Left colon (tissue), 2 donors: ENCODE measurements around the gene MED13L. TPM values are rescaled to one million over a fixed set of nuclear protein-coding genes. Genes with fewer than 3 reads are reported as not detected.
"Not testable (repeated sequence)": the region's sequence is repeated elsewhere in the genome, so short reads cannot be mapped to it uniquely, and the experiment has no call there.

Source experiments
- ATAC-seq: fragments of 200-7000 bp; cut with Tn5 transposase; one replicate; pipeline ENCODE4 v1.9.1; 2020; ENCODE audit warnings: mild to moderate bottlenecking, moderate library complexity
- DNase-seq, 2 donors: peaks; one replicate each; pipeline ENCODE4 v3.0.0-alpha.2; 2020
- intact Hi-C, 2 donors: fragments of 100-400 bp; cut with DNase I in 1 of 2; cut with micrococcal nuclease in 1 of 2; formaldehyde crosslinking; loops; one replicate each; pipeline versions ENCODE4 v1.11.2 to v1.14.0; 2022; cut with DNase I, micrococcal nuclease
- total RNA-seq, 2 donors: library from RNA; stranded (reverse); fragmentation: NEBNext Ultra II Directional; extraction: Animal tissue kit (Norgen Biotek cat#: 25700); gene quantifications; one replicate each; pipeline ENCODE4 v1.2.1, GENCODE V29; 2021
- donor health status: DM: no; HTN: no; CAD: no.
- donor health status: DM: yes; HTN: yes; CAD: no.

MED13L gene
- total RNA-seq, 2 donors from 2014 or later, result 94.2 to 106 TPM

DNA sequence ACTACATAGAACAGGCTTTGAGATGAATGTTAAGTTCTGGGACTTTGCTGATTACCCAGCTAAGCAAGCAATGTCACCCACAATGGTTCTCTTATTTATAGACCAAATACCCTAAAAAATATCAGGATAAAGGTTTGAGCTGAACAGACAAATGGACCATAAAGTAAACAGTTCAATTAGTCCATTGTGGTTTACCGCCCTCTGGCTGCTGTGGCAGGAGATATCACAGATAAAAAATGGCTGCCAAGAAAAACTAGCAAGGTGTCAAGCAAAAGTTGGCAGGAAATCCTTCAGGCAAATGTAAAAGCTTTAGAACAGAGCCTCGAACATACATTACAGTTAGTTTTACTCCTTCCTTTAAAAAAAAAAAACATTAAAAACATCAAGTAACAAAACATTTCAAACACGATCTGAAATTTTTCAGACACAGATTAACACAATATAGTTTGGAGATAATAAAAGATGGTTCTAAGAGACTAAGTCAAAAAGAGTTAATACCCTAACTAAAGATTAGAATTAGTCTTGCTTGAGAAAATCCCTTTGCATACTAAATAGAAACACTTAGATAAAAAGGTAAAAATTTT lies 41.3 kb downstream of the MED13L start:
- ATAC-seq (peak; percentile 81), DNase-seq (peak in 1 of 2 donors; percentile 37)
- intact Hi-C loops, result loop anchor here in 1 of 2 donors (10.0 kb wide), 1 partner anchor 221 kb away; no protein-coding TSS in a partner anchor

DNA sequence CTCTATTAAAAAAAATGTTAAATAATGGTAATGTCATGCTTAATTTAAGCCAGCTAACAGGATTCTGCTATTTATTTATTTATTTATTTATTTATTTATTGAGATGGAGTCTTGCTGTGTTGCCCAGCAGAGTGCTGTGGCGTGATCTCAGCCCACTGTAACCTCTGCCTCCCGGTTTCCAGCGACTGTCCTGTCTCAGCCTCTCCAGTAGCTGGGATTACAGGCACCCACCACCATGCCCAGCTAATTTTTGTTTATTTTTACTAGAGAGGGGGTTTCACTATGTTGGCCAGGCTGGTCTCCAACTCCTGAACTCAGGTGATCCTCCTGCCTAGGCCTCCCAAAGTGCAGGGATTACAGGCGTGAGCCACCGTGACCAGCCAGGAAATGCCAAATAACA lies 43.3 kb downstream of the MED13L start:
- DNase-seq, ATAC-seq: not testable (repeated sequence)
- intact Hi-C loops, result loop anchor here in 1 of 2 donors (10.0 kb wide), 1 partner anchor 219 kb away; no protein-coding TSS in a partner anchor

GRCh38 chr12:116233669-116234068 lies 43.8 kb downstream of the MED13L start:
- ATAC-seq (peak; percentile 62), DNase-seq (no peak)

DNA sequence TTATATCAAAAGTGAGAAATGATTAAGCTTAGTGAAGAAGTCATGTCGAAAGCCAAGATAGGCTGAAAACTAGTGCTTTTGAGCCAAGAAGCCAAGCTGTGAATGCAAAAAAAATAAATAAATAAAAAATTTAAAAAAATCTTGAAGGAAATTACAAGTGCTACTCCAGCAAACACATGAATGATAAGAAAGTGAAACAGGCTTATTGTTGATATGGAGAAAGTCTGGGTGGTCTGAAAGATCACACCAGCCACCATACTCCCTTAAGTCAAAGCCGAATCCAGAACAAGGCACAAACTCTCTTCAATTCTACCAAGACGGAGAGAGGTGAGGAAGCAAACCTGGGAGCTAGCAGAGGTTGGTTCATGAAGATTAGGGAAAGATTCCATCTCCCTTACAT lies 49.7 kb downstream of the MED13L start:
- intact Hi-C loops, result no loop called here

More at GRCh38 chr12:116233669-116234068, 43.8 kb downstream of the MED13L start:
- intact Hi-C loops, result loop anchor here in 1 of 2 donors (10.0 kb wide), 1 partner anchor 219 kb away; no protein-coding TSS in a partner anchor

DNA sequence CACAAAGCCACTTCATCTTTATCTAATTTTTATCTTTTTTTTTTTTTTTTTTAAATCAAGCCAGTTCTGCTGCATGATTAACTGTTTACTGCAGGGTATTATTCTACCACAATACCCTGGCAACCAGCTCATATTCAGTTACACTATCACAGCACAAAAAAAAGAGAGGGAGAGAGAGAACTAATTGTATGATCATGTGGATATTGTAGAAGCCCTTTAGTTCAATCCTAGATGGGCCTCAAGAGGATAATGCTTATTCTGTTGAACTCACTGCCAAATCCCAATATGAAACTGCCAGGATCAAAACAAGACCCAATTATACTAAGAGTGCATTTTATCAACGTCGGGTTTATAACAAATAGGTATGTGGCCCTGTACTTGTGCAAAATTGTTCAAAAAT lies 51.5 kb downstream of the MED13L start:
- DNase-seq, result no peak
- ATAC-seq, result no peak
- intact Hi-C loops, result no loop called here

More for the DNA sequence above, 49.7 kb downstream of the MED13L start:
- DNase-seq (no peak), ATAC-seq (no peak)

DNA sequence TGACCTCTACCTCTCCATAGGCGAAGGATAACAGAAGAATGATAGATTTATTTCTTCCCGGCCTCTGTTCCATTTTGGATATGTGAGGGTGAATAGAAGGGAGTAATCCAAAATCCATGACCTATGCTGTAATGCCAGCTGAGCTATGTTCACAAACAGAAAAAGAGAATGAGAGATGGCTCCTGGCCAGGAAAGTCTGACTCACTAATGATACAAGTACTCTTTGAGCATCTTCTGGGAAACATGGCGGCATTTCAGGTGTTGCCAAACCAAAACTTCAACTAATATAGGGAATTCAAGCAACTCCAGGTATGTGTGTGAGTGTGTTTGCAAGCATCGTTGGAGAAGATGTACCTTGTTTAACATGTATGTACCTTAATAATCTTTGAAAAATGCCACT lies 55.1 kb downstream of the MED13L start:
- intact Hi-C loops, result no loop called here
- DNase-seq (peak; percentile 33 to 41), ATAC-seq (no peak)

GRCh38 chr12:116220756-116221155 lies 56.7 kb downstream of the MED13L start:
- no peak for DNase-seq
- ATAC-seq, result no peak
- intact Hi-C loops, result no loop called here

- intact Hi-C loops, result no loop called here
- no peak for ATAC-seq
These were observed 60.3 kb downstream of the MED13L start for GRCh38 chr12:116217045-116217735.

GRCh38 chr12:116216022-116216756 lies 61.3 kb downstream of the MED13L start:
- intact Hi-C loops, result no loop called here
- DNase-seq (no peak), ATAC-seq (peak; percentile 66)

More at GRCh38 chr12:116217045-116217735, 60.3 kb downstream of the MED13L start:
- no peak for DNase-seq

GRCh38 chr12:116215023-116215422 lies 62.5 kb downstream of the MED13L start:
- intact Hi-C loops, result no loop called here
- ATAC-seq, result no peak
- DNase-seq, result no peak

DNA sequence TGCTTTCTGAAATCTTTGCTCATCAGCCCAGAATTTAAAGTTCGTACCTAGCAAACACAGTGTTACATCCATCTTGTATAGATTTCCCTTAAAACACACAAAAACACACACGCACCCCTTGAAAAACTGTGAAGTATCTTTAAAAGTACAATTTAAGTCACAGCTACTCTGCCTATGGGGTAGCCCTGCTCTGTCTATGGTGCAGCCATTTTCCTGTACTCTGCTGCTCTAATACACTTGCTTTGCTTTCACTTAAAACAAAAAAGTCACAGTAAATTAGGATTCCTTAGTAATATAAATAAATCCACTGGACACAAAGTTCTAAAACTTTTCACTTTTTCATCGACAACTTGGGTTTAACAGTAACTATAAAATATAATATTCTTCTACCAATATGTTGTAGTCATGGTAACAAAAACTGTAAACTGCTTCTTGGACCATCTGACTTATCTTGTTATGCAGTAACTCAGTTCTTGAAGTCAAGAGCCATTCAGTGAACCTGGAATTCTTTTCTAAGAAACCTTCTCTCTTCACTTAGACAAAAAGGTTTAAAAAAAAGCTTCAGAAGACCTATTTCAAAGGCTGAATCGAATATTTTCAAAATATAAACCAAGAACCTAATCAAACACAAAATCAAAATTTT lies 63.5 kb downstream of the MED13L start:
- intact Hi-C loops, result no loop called here
- ATAC-seq, result no peak
- DNase-seq, result no peak

DNA sequence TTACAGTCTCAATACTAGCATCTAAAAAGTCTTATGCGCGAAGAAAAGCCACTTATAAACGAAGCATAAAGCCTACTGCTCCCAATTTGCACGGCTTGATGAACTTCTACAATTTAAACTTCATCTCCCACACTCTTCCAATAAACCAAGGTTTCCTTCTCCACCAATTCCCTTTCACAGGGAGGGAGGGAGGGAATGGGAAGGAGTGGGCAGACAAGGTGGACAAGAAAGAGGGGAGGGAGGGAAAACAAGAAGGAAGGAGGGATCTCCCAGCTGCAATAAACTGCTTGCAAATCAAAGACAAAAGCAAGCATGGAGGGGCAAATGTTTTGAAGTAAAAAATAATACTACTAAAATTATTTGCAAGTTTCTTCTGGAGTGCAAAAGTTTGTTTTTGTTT lies 64.5 kb downstream of the MED13L start:
- DNase-seq (no peak), ATAC-seq (no peak)
- intact Hi-C loops, result no loop called here

DNA sequence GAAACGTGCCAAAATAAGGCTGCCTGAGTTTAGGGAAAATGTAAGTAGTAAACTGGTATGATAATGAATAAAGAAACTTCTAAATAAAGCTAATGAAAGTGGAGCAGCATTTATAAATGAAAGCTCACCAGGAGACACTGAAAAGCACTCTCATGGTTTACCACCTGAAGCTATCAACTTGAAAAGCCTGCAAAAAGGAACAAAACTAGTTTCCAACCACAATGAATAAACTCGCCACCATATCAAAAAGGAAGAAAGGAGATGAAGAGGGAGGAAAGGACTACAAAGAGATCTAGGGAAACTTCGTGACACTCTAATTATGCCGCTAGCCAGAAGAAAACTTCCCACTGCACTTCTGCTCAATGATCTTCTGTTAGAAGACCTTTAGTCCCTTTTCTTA lies 66.7 kb downstream of the MED13L start:
- intact Hi-C loops, result no loop called here
- no peak for DNase-seq
- no peak for ATAC-seq

DNA sequence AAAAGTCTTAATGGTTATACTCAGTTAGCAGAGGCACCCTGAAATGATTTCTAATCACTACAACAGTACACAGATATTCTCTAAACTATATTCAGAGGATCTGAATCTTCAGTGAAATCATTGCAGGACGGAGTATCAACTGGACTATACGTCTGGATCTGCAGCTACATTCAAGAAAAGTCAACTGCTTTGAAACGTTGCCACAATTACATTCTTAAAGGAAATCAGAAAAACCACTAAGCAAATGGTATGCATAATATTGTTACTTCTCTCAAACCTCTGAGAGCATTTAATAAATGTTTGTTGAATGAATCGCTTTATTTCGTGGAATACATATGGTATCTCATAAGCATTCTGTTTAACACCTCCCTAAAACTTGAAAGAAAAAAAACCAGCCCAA lies 67.4 kb downstream of the MED13L start:
- intact Hi-C loops, result no loop called here
- no peak for DNase-seq
- ATAC-seq, result no peak

- no peak for DNase-seq
- ATAC-seq, result no peak
- intact Hi-C loops, result no loop called here
These were observed 68.0 kb downstream of the MED13L start for GRCh38 chr12:116209503-116209902.

GRCh38 chr12:116207274-116207673 lies 70.2 kb downstream of the MED13L start:
- no peak for DNase-seq
- ATAC-seq, result no peak
- intact Hi-C loops, result no loop called here

- ATAC-seq (no peak), DNase-seq (no peak)
- intact Hi-C loops, result no loop called here
These were observed 70.7 kb downstream of the MED13L start for GRCh38 chr12:116206828-116207227.

DNA sequence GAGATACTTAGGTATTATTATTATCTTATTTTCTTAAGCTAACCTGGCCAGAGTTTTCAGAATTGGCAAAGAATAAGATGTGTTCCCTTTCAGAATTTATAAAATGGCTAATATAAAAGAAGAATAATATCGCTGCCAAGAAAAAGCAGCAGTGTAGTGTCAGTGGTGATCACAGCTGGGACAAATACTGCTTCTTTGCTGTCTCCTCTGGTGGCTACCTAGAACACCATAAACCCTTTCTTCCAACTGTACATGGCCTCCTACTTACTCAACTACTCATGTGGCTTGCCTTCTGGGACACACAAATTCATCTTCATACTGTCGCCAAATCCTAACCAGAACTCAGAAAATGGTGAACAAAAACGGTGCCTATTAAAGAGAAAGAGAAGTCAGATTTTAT lies 72.7 kb downstream of the MED13L start:
- intact Hi-C loops, result no loop called here
- DNase-seq (no peak), ATAC-seq (no peak)

GRCh38 chr12:116204169-116204568 lies 73.3 kb downstream of the MED13L start:
- ATAC-seq (no peak), DNase-seq (no peak)
- intact Hi-C loops, result no loop called here
